Activated CD4-positive, alpha-beta memory T cell treated with anti-CD3 and anti-CD28 coated beads for 36 hours (primary cell): ENCODE data around the gene CALR3. TPM values are rescaled to one million over a fixed set of nuclear protein-coding genes. Genes with fewer than 3 reads are reported as not detected.
"Not testable (repeated sequence)": the region's sequence is repeated elsewhere in the genome, so short reads cannot be mapped to it uniquely, and the experiment has no call there.

Source experiments
- CTCF ChIA-PET: fragments of 350-600 bp; sonication (Branson Sonifier 250); formaldehyde crosslinking; loops from one replicate; lab custom pipeline; 2021; ENCODE audit warnings: antibody characterized with exemption, inconsistent platforms; lab: Charles Lee
- POLR2A ChIA-PET: fragments of 350-600 bp; sonication (Branson Sonifier 250); formaldehyde crosslinking; loops from one replicate; lab custom pipeline; 2021; ENCODE audit warnings: antibody characterized with exemption; lab: Charles Lee
- DNase-seq: peaks from one replicate; pipeline ENCODE4 v3.0.0-alpha.2; 2020
- H3K27ac Mint-ChIP-seq: one replicate; pipeline ENCODE4 v1.8.0; 2021; ENCODE audit warnings: mixed read lengths
- H3K27me3 Mint-ChIP-seq: one replicate; pipeline ENCODE4 v1.8.0; 2021; ENCODE audit warnings: mixed read lengths
- H3K36me3 Mint-ChIP-seq: one replicate; pipeline ENCODE4 v1.8.0; 2021; ENCODE audit warnings: mixed read lengths
- H3K4me1 Mint-ChIP-seq: one replicate; pipeline ENCODE4 v1.8.0; 2021; ENCODE audit warnings: low read depth, mixed read lengths
- H3K4me3 Mint-ChIP-seq: one replicate; pipeline ENCODE4 v1.8.0; 2021; ENCODE audit warnings: mild to moderate bottlenecking, mixed read lengths
- H3K9me3 Mint-ChIP-seq: one replicate; pipeline ENCODE4 v1.8.0; 2021; ENCODE audit warnings: mixed read lengths
- intact Hi-C: fragments of 100-400 bp; cut with micrococcal nuclease; formaldehyde crosslinking; loops from one replicate; pipeline ENCODE4 v1.15.1; 2023
- total RNA-seq, 2 experiments: library from RNA; stranded (reverse); gene quantifications; one replicate each; pipeline ENCODE4 v1.2.3, GENCODE V29; 2021

CALR3 gene
- total RNA-seq, 2 experiments from 2014 or later = not detected

- DNase-seq = no peak
- H3K4me1 Mint-ChIP-seq = peaks cover 19% of the 10 kb centered on the region
- intact Hi-C loops = loop anchor here (2.0 kb wide), 1 partner anchor 23 kb away; the partner anchor contains the start of genes C19orf44 and CALR3
- ChIA-PET CTCF (no interaction called here), POLR2A (no interaction called here)
- no peaks in the 10 kb centered on the region for H3K27me3 Mint-ChIP-seq
- H3K36me3 Mint-ChIP-seq = peaks cover 1% of the 10 kb centered on the region
- H3K9me3 Mint-ChIP-seq = no peaks in the 10 kb centered on the region
- no peak overlapping the region for H3K4me3 Mint-ChIP-seq
- H3K27ac Mint-ChIP-seq = no peak overlapping the region
Measured at GRCh38 chr19:16473875-16474392, 22.0 kb downstream of the CALR3 start.

- intact Hi-C loops = loop anchor here (1.0 to 2.0 kb wide), 2 partner anchors 24 to 155 kb away; partner anchors contain the start of genes C19orf44, CALR3 and MED26
- CTCF ChIA-PET = no interaction called here
Measured at GRCh38 chr19:16472992-16473391, 23.0 kb downstream of the CALR3 start.

GRCh38 chr19:16472559-16472899, 23.4 kb downstream of the CALR3 start:
- intact Hi-C loops = loop anchor here (1.0 to 2.0 kb wide), 2 partner anchors 24 to 156 kb away; partner anchors contain the start of genes C19orf44, CALR3 and MED26
- H3K27me3 Mint-ChIP-seq, H3K36me3 Mint-ChIP-seq, DNase-seq, CTCF ChIA-PET, POLR2A ChIA-PET, H3K9me3 Mint-ChIP-seq, H3K27ac Mint-ChIP-seq: not testable (repeated sequence)
- Mint-ChIP-seq H3K4me3 (peak overlapping the region; percentile 76), H3K4me1 (peaks cover 26% of the 10 kb centered on the region)

More at GRCh38 chr19:16472992-16473391, 23.0 kb downstream of the CALR3 start:
- Mint-ChIP-seq H3K4me3 (no peak overlapping the region), H3K27me3 (no peaks in the 10 kb centered on the region), H3K36me3 (peaks cover 1% of the 10 kb centered on the region), H3K4me1 (peaks cover 22% of the 10 kb centered on the region), H3K9me3 (no peaks in the 10 kb centered on the region), H3K27ac (no peak overlapping the region)
- no peak for DNase-seq
- POLR2A ChIA-PET = no interaction called here

GRCh38 chr19:16470911-16471811, 24.8 kb downstream of the CALR3 start:
- H3K27ac Mint-ChIP-seq = peak overlapping the region; percentile 45
- H3K9me3 Mint-ChIP-seq = no peaks in the 10 kb centered on the region
- ChIA-PET CTCF (interaction anchor here (0.6 kb wide), 1 partner anchor 78 kb away, joined by 3 read pairs; no protein-coding TSS in a partner anchor), POLR2A (interaction anchor here (1.3 kb wide), 1 partner anchor 713 kb away, joined by 3 read pairs; no protein-coding TSS in a partner anchor)
- peak; percentile 55 for DNase-seq
- peak overlapping the region; percentile 87 for H3K4me3 Mint-ChIP-seq
- peaks cover 1% of the 10 kb centered on the region for H3K36me3 Mint-ChIP-seq
- no peaks in the 10 kb centered on the region for H3K27me3 Mint-ChIP-seq
- peaks cover 34% of the 10 kb centered on the region for H3K4me1 Mint-ChIP-seq
- intact Hi-C loops = no loop called here

- Mint-ChIP-seq H3K27me3 (no peaks in the 10 kb centered on the region), H3K36me3 (peaks cover 1% of the 10 kb centered on the region), H3K27ac (no peak overlapping the region), H3K4me3 (peak overlapping the region; percentile 87), H3K4me1 (peaks cover 36% of the 10 kb centered on the region), H3K9me3 (no peaks in the 10 kb centered on the region)
- ChIA-PET POLR2A (interaction anchor here (1.3 kb wide), 1 partner anchor 713 kb away, joined by 3 read pairs; no protein-coding TSS in a partner anchor), CTCF (interaction anchor here (0.6 kb wide), 1 partner anchor 79 kb away, joined by 3 read pairs; no protein-coding TSS in a partner anchor)
- intact Hi-C loops = no loop called here
- no peak for DNase-seq
Measured at GRCh38 chr19:16470541-16470910, 25.4 kb downstream of the CALR3 start.

GRCh38 chr19:16467581-16467980, 28.4 kb downstream of the CALR3 start:
- intact Hi-C loops = no loop called here
- Mint-ChIP-seq H3K27me3 (no peaks in the 10 kb centered on the region), H3K27ac (no peak overlapping the region), H3K36me3 (no peaks in the 10 kb centered on the region), H3K9me3 (no peaks in the 10 kb centered on the region), H3K4me3 (no peak overlapping the region), H3K4me1 (peaks cover 45% of the 10 kb centered on the region)
- ChIA-PET CTCF (interaction anchor here (0.5 to 1.1 kb wide), 2 partner anchors 29 to 198 kb away, joined by 3 to 4 read pairs; partner anchors contain the start of genes C19orf44 and CALR3), POLR2A (interaction anchor here (0.6 kb wide), 1 partner anchor 75 kb away, joined by 3 read pairs; no protein-coding TSS in a partner anchor)
- no peak for DNase-seq

- H3K27me3 Mint-ChIP-seq, H3K9me3 Mint-ChIP-seq, H3K4me3 Mint-ChIP-seq, CTCF ChIA-PET, H3K27ac Mint-ChIP-seq, intact Hi-C loops, H3K36me3 Mint-ChIP-seq, DNase-seq: not testable (repeated sequence)
- POLR2A ChIA-PET = interaction anchor here (0.6 kb wide), 1 partner anchor 76 kb away, joined by 3 read pairs; no protein-coding TSS in a partner anchor
- peaks cover 45% of the 10 kb centered on the region for H3K4me1 Mint-ChIP-seq
Measured at GRCh38 chr19:16466802-16467427, 29.1 kb downstream of the CALR3 start.

- Mint-ChIP-seq H3K27me3 (no peaks in the 10 kb centered on the region), H3K9me3 (no peaks in the 10 kb centered on the region), H3K36me3 (no peaks in the 10 kb centered on the region), H3K4me3 (no peak overlapping the region), H3K4me1 (peaks cover 36% of the 10 kb centered on the region), H3K27ac (no peak overlapping the region)
- POLR2A ChIA-PET = no interaction called here
- intact Hi-C loops = no loop called here
- no peak for DNase-seq
- CTCF ChIA-PET = no interaction called here
Measured at GRCh38 chr19:16465239-16465638, 30.7 kb downstream of the CALR3 start.

GRCh38 chr19:16463991-16464575, 31.9 kb downstream of the CALR3 start:
- intact Hi-C loops = no loop called here
- Mint-ChIP-seq H3K4me1 (peaks cover 36% of the 10 kb centered on the region), H3K27ac (no peak overlapping the region), H3K4me3 (no peak overlapping the region), H3K9me3 (no peaks in the 10 kb centered on the region), H3K27me3 (no peaks in the 10 kb centered on the region), H3K36me3 (no peaks in the 10 kb centered on the region)
- ChIA-PET POLR2A (interaction anchor here (0.7 to 0.8 kb wide), 3 partner anchors 10 to 137 kb away, joined by 3 to 4 read pairs (median 3); no protein-coding TSS in a partner anchor), CTCF (no interaction called here)
- DNase-seq = no peak

GRCh38 chr19:16463341-16463990, 32.5 kb downstream of the CALR3 start:
- Mint-ChIP-seq H3K4me1 (peaks cover 36% of the 10 kb centered on the region), H3K27me3 (no peaks in the 10 kb centered on the region), H3K9me3 (no peaks in the 10 kb centered on the region), H3K36me3 (no peaks in the 10 kb centered on the region), H3K4me3 (no peak overlapping the region), H3K27ac (no peak overlapping the region)
- intact Hi-C loops = no loop called here
- DNase-seq = no peak
- POLR2A ChIA-PET = interaction anchor here (0.8 kb wide), 1 partner anchor 14 kb away, joined by 3 read pairs; no protein-coding TSS in a partner anchor
- CTCF ChIA-PET = no interaction called here

- intact Hi-C loops = no loop called here
- ChIA-PET POLR2A (no interaction called here), CTCF (interaction anchor here (0.6 kb wide), 1 partner anchor 309 kb away, joined by 5 read pairs; no protein-coding TSS in a partner anchor)
- Mint-ChIP-seq H3K36me3 (no peaks in the 10 kb centered on the region), H3K9me3 (no peaks in the 10 kb centered on the region), H3K4me3 (no peak overlapping the region), H3K4me1 (peaks cover 40% of the 10 kb centered on the region), H3K27ac (no peak overlapping the region), H3K27me3 (no peaks in the 10 kb centered on the region)
- no peak for DNase-seq
Measured at GRCh38 chr19:16462757-16463250, 33.2 kb downstream of the CALR3 start.
